HAP-1 (cell line): ENCODE measurements around the gene KRTAP3-2.

ENCODE experiments used
- DNase-seq, 2 experiments: peaks; one replicate each; pipeline ENCODE4 v3.0.0-alpha.2; 2016 to 2020; ENCODE audit warnings: low spot score in 2 of 2
- H3K27me3 ChIP-seq: fragments of 250-450 bp; sonication (Bioruptor Pico); 2 replicates; pipeline ENCODE4 v1.5.1; 2020; ENCODE audit warnings: low read depth, mild to moderate bottlenecking, moderate library complexity
- H3K36me3 ChIP-seq: fragments of 250-450 bp; sonication (Bioruptor Pico); replicated peaks from 2 replicates; pipeline ENCODE4 v1.5.1; 2020; ENCODE audit warnings: mild to moderate bottlenecking
- H3K4me1 ChIP-seq: fragments of 250-450 bp; sonication (Bioruptor Pico); 2 replicates; pipeline ENCODE4 v1.5.1; 2020; ENCODE audit warnings: mild to moderate bottlenecking
- H3K4me3 ChIP-seq: fragments of 250-450 bp; sonication (Bioruptor Pico); 2 replicates; pipeline ENCODE4 v1.5.1; 2020; ENCODE audit warnings: mild to moderate bottlenecking, moderate library complexity
- H3K9me3 ChIP-seq: fragments of 250-450 bp; sonication (Bioruptor Pico); 2 replicates; pipeline ENCODE4 v1.5.1; 2020; ENCODE audit warnings: mild to moderate bottlenecking, moderate library complexity
- in situ Hi-C: fragments of 300-500 bp; cut with MboI; formaldehyde crosslinking; loops from 3 replicates; pipeline ENCODE4 v1.14.3; 2020; ENCODE audit warnings: low sequenced_read_pairs, inconsistent platforms, mixed read lengths

The KRTAP3-2 gene

GRCh38 chr17:41019415-41019814 lies 19.7 kb upstream of the KRTAP3-2 start:
- Histone ChIP-seq H3K27me3 (peaks cover 4% of the 10 kb centered on the region; the same call in 1 of the 2 replicates), H3K4me1 (no peaks in the 10 kb centered on the region; the same call in 1 of the 2 replicates), H3K9me3 (no peaks in the 10 kb centered on the region), H3K4me3 (no peak overlapping the region), H3K36me3 (no peaks in the 10 kb centered on the region)
- in situ Hi-C loops: no loop called here
- no peak for DNase-seq

- no peaks in the 10 kb centered on the region for H3K36me3 ChIP-seq
- H3K4me1 ChIP-seq: no peaks in the 10 kb centered on the region; the same call in 1 of the 2 replicates
- no peak overlapping the region for H3K4me3 ChIP-seq
- in situ Hi-C loops: no loop called here
- peaks cover 4% of the 10 kb centered on the region; the same call in 1 of the 2 replicates for H3K27me3 ChIP-seq
- DNase-seq: no peak
- H3K9me3 ChIP-seq: no peaks in the 10 kb centered on the region
Measured at GRCh38 chr17:41018541-41018940, 18.8 kb upstream of the KRTAP3-2 start.

- peaks cover 4% of the 10 kb centered on the region; the same call in 1 of the 2 replicates for H3K27me3 ChIP-seq
- no peaks in the 10 kb centered on the region for H3K9me3 ChIP-seq
- in situ Hi-C loops: no loop called here
- no peak overlapping the region for H3K4me3 ChIP-seq
- H3K36me3 ChIP-seq: no peaks in the 10 kb centered on the region
- no peaks in the 10 kb centered on the region; the same call in 1 of the 2 replicates for H3K4me1 ChIP-seq
- DNase-seq: no peak
Measured at GRCh38 chr17:41016578-41017215, 17.0 kb upstream of the KRTAP3-2 start.

- Histone ChIP-seq H3K9me3 (no peaks in the 10 kb centered on the region), H3K36me3 (no peaks in the 10 kb centered on the region), H3K4me1 (no peaks in the 10 kb centered on the region; the same call in 1 of the 2 replicates), H3K4me3 (no peak overlapping the region), H3K27me3 (peaks cover 4% of the 10 kb centered on the region; the same call in 1 of the 2 replicates)
- in situ Hi-C loops: no loop called here
- no peak for DNase-seq
Measured at GRCh38 chr17:41015454-41015853, 15.7 kb upstream of the KRTAP3-2 start.

GRCh38 chr17:41013606-41014005 lies 13.9 kb upstream of the KRTAP3-2 start:
- peaks cover 12% of the 10 kb centered on the region for H3K4me1 ChIP-seq
- no peak overlapping the region for H3K4me3 ChIP-seq
- in situ Hi-C loops: no loop called here
- DNase-seq: no peak
- peaks cover 7% of the 10 kb centered on the region; the same call in 1 of the 2 replicates for H3K27me3 ChIP-seq
- H3K9me3 ChIP-seq: no peaks in the 10 kb centered on the region
- H3K36me3 ChIP-seq: no peaks in the 10 kb centered on the region

- Histone ChIP-seq H3K4me3 (no peak overlapping the region), H3K36me3 (no peaks in the 10 kb centered on the region), H3K27me3 (peaks cover 7% of the 10 kb centered on the region; the same call in 1 of the 2 replicates), H3K9me3 (no peaks in the 10 kb centered on the region), H3K4me1 (peaks cover 12% of the 10 kb centered on the region)
- in situ Hi-C loops: no loop called here
- DNase-seq: no peak
Measured at GRCh38 chr17:41013181-41013580, 13.5 kb upstream of the KRTAP3-2 start.

GRCh38 chr17:41012326-41013120 lies 12.8 kb upstream of the KRTAP3-2 start:
- in situ Hi-C loops: no loop called here
- H3K4me1 ChIP-seq: peaks cover 12% of the 10 kb centered on the region
- peaks cover 7% of the 10 kb centered on the region; the same call in 1 of the 2 replicates for H3K27me3 ChIP-seq
- H3K9me3 ChIP-seq: no peaks in the 10 kb centered on the region
- no peaks in the 10 kb centered on the region for H3K36me3 ChIP-seq
- no peak overlapping the region for H3K4me3 ChIP-seq
- DNase-seq: no peak

- in situ Hi-C loops: no loop called here
- Histone ChIP-seq H3K4me1 (peaks cover 12% of the 10 kb centered on the region), H3K36me3 (no peaks in the 10 kb centered on the region), H3K9me3 (no peaks in the 10 kb centered on the region), H3K27me3 (peaks cover 7% of the 10 kb centered on the region; the same call in 1 of the 2 replicates), H3K4me3 (no peak overlapping the region)
- no peak for DNase-seq
Measured at GRCh38 chr17:41010441-41010840, 10.7 kb upstream of the KRTAP3-2 start.

- in situ Hi-C loops: no loop called here
- peaks cover 3% of the 10 kb centered on the region for H3K27me3 ChIP-seq
- H3K4me3 ChIP-seq: no peak overlapping the region
- no peak for DNase-seq
- no peaks in the 10 kb centered on the region for H3K9me3 ChIP-seq
- H3K36me3 ChIP-seq: no peaks in the 10 kb centered on the region
- peaks cover 12% of the 10 kb centered on the region for H3K4me1 ChIP-seq
Measured at GRCh38 chr17:41009936-41010335, 10.2 kb upstream of the KRTAP3-2 start.

- DNase-seq: peak; percentile 13 to 69
- Histone ChIP-seq H3K4me1 (peaks cover 12% of the 10 kb centered on the region), H3K27me3 (peaks cover 7% of the 10 kb centered on the region; the same call in 1 of the 2 replicates), H3K9me3 (no peaks in the 10 kb centered on the region), H3K4me3 (no peak overlapping the region), H3K36me3 (no peaks in the 10 kb centered on the region)
- in situ Hi-C loops: no loop called here
Measured at GRCh38 chr17:41009301-41009760, 9.6 kb upstream of the KRTAP3-2 start.

- Histone ChIP-seq H3K4me3 (no peak within 1 kb of the TSS), H3K36me3 (no peaks in the 10 kb centered on the region), H3K9me3 (no peaks in the 10 kb centered on the region), H3K4me1 (peaks cover 12% of the 10 kb centered on the region), H3K27me3 (peaks cover 10% of the 10 kb centered on the region; the same call in 1 of the 2 replicates)
- in situ Hi-C loops: no loop called here
- DNase-seq: no peak
Measured at GRCh38 chr17:41008811-41009210, 9.1 kb upstream of the KRTAP3-2 start, which contains the start of gene KRTAP3-1. Gene KRTAP3-1 (minus strand): TSS chr17:41009128. CDS start chr17:41009074, 54 bp downstream.

GRCh38 chr17:41004397-41004796 lies 4.7 kb upstream of the KRTAP3-2 start:
- no peak for DNase-seq
- Histone ChIP-seq H3K36me3 (no peaks in the 10 kb centered on the region), H3K4me1 (peaks cover 6% of the 10 kb centered on the region), H3K9me3 (no peaks in the 10 kb centered on the region), H3K27me3 (peaks cover 14% of the 10 kb centered on the region), H3K4me3 (no peak overlapping the region)
- in situ Hi-C loops: no loop called here

GRCh38 chr17:41003926-41004325 lies 4.2 kb upstream of the KRTAP3-2 start:
- Histone ChIP-seq H3K27me3 (peaks cover 16% of the 10 kb centered on the region), H3K4me1 (peaks cover under 1% of the 10 kb centered on the region), H3K9me3 (no peaks in the 10 kb centered on the region), H3K4me3 (no peak overlapping the region), H3K36me3 (no peaks in the 10 kb centered on the region)
- no peak for DNase-seq
- in situ Hi-C loops: no loop called here

GRCh38 chr17:41002814-41003213 lies 3.1 kb upstream of the KRTAP3-2 start:
- no peak for DNase-seq
- H3K4me1 ChIP-seq: no peaks in the 10 kb centered on the region

More at GRCh38 chr17:41002814-41003213, 3.1 kb upstream of the KRTAP3-2 start:
- H3K36me3 ChIP-seq: no peaks in the 10 kb centered on the region
- in situ Hi-C loops: no loop called here
- peaks cover 27% of the 10 kb centered on the region for H3K27me3 ChIP-seq
- no peak overlapping the region for H3K4me3 ChIP-seq
- H3K9me3 ChIP-seq: no peaks in the 10 kb centered on the region
